Lower leg skin (tissue), 4 donors: ENCODE data around the gene GRAMD4. TPM values are rescaled to one million over a fixed set of nuclear protein-coding genes. Genes with fewer than 3 reads are reported as not detected.

Experiments
- DNase-seq, 2 donors: peaks; one replicate each; pipeline ENCODE4 v3.0.0-alpha.2; 2019; ENCODE audit warnings: low spot score in 2 of 2
- H3K4me3 ChIP-seq: fragments of 200-600 bp; sonication (generic); 2 replicates; pipeline ENCODE4 v1.5.1; 2017; ENCODE audit warnings: mild to moderate bottlenecking, low read depth; ENCODE audit not compliant: poor library complexity, severe bottlenecking
- CTCF ChIP-seq, 3 donors: fragments of 450-650 bp; IDR thresholded peaks; one replicate each; pipeline ENCODE4 v1.5.1; 2016; ENCODE audit warnings: antibody characterized with exemption in 3 of 3, mild to moderate bottlenecking in 3 of 3, moderate library complexity in 2 of 3
- POLR2A ChIP-seq, 2 donors: fragments of 450-650 bp; IDR thresholded peaks; one replicate each; pipeline ENCODE4 v1.6.1; 2016 to 2017; ENCODE audit warnings: antibody characterized with exemption in 2 of 2, mild to moderate bottlenecking in 1 of 2, moderate library complexity in 1 of 2
- WGBS, 2 donors: methylation state at CpG; one replicate each; pipeline ENCODE4 v1.1.5; 2018; 5-methylcytosine and 5-hydroxymethylcytosine counted together
- intact Hi-C: fragments of 100-400 bp; cut with DNase I; formaldehyde crosslinking; loops from one replicate; pipeline ENCODE4 v1.15.0; 2023; ENCODE audit warnings: low total_unique reads
- total RNA-seq, 4 donors: library from RNA; depleted of rRNA; stranded (reverse); fragments of >200 nt; gene quantifications; one replicate each; pipeline ENCODE4 v1.1.0, GENCODE V29; 2016

The GRAMD4 gene
- total RNA-seq, 4 donors from 2014 or later: 78.7 to 136 (median 117) TPM

GRCh38 chr22:46607483-46608114 lies 12.6 kb upstream of the GRAMD4 start:
- intact Hi-C loops: loop anchor here (5.0 kb wide), 1 partner anchor 1845 kb away; no protein-coding TSS in a partner anchor
- DNase-seq: no peak
- H3K4me3 ChIP-seq: no peak overlapping the region
- 65 to 71% methylated on average over 25 to 27 of the region's 27 CpGs for WGBS, 2 donors
- TF ChIP-seq CTCF (IDR thresholded peaks at IDR 0.05) (no peak), POLR2A (IDR thresholded peaks at IDR 0.05) (no peak)

- 82 to 86% methylated on average over 16 to 17 of the region's 17 CpGs for WGBS, 2 donors
- DNase-seq: no peak
- TF ChIP-seq POLR2A (IDR thresholded peaks at IDR 0.05): no peak
- no peak for TF ChIP-seq CTCF (IDR thresholded peaks at IDR 0.05)
- no peak overlapping the region for H3K4me3 ChIP-seq
- intact Hi-C loops: loop anchor here (5.0 kb wide), 1 partner anchor 1843 kb away; no protein-coding TSS in a partner anchor
Measured at GRCh38 chr22:46609175-46609690, 11.0 kb upstream of the GRAMD4 start.

- intact Hi-C loops: loop anchor here (5.0 kb wide), 1 partner anchor 1843 kb away; no protein-coding TSS in a partner anchor
- no peak overlapping the region for H3K4me3 ChIP-seq
- DNase-seq: no peak
- WGBS, 2 donors: 76 to 82% methylated on average over 9 to 14 of the region's 14 CpGs
- no peak for TF ChIP-seq CTCF (IDR thresholded peaks at IDR 0.05)
Measured at GRCh38 chr22:46609724-46610201, 10.4 kb upstream of the GRAMD4 start.

GRCh38 chr22:46610356-46610755 lies 9.8 kb upstream of the GRAMD4 start:
- intact Hi-C loops: no loop called here
- 79 to 88% methylated on average over 12 of the region's 12 CpGs for WGBS, 2 donors
- TF ChIP-seq CTCF (IDR thresholded peaks at IDR 0.05): no peak
- TF ChIP-seq POLR2A (IDR thresholded peaks at IDR 0.05): no peak
- H3K4me3 ChIP-seq: no peak overlapping the region
- DNase-seq: no peak

GRCh38 chr22:46611189-46611588 lies 9.0 kb upstream of the GRAMD4 start:
- no peak for DNase-seq
- TF ChIP-seq CTCF (IDR thresholded peaks at IDR 0.05): no peak
- no peak for TF ChIP-seq POLR2A (IDR thresholded peaks at IDR 0.05)
- intact Hi-C loops: no loop called here
- 88 to 93% methylated on average over 7 of the region's 7 CpGs for WGBS, 2 donors
- H3K4me3 ChIP-seq: no peak overlapping the region
